Smooth muscle cell (in vitro differentiated cells): Measurements from ENCODE around the gene DDN. TPM values are rescaled to one million over a fixed set of nuclear protein-coding genes. Genes with fewer than 3 reads are reported as not detected.
A peak's percentile ranks its signal among the peaks of the same experiment; 100 is the strongest.

Experiments
- DNase-seq: peaks from one replicate; lab custom pipeline; 2025; ENCODE audit not compliant: unreplicated experiment; lab: John Stamatoyannopoulos, UW
- H2AFZ ChIP-seq: fragments of 200-600 bp; sonication (generic); 2 replicates; pipeline ENCODE4 v1.6.0; 2016; ENCODE audit warnings: antibody characterized with exemption, low read depth, mild to moderate bottlenecking
- H3F3A ChIP-seq: fragments of 200-600 bp; sonication (generic); 2 replicates; pipeline ENCODE4 v1.6.0; 2017; ENCODE audit warnings: antibody characterized with exemption, low read depth
- H3K27ac ChIP-seq: fragments of 200-600 bp; sonication (generic); 2 replicates; pipeline ENCODE4 v1.5.1; 2016; ENCODE audit warnings: low read depth, mild to moderate bottlenecking
- H3K27me3 ChIP-seq: fragments of 200-600 bp; sonication (generic); 2 replicates; pipeline ENCODE4 v1.6.1; 2016; ENCODE audit warnings: low read depth, mild to moderate bottlenecking
- H3K36me3 ChIP-seq: fragments of 200-600 bp; sonication (generic); 2 replicates; pipeline ENCODE4 v1.5.1; 2016; ENCODE audit warnings: low read depth
- H3K4me1 ChIP-seq: fragments of 200-600 bp; sonication (generic); 2 replicates; pipeline ENCODE4 v1.5.1; 2016; ENCODE audit warnings: low read depth
- H3K4me2 ChIP-seq: fragments of 200-600 bp; sonication (generic); 2 replicates; pipeline ENCODE4 v1.6.0; 2016; ENCODE audit warnings: mild to moderate bottlenecking
- H3K4me3 ChIP-seq: fragments of 200-600 bp; sonication (generic); 2 replicates; pipeline ENCODE4 v1.5.1; 2016; ENCODE audit warnings: mild to moderate bottlenecking
- H3K79me2 ChIP-seq: fragments of 200-600 bp; sonication (generic); 2 replicates; pipeline ENCODE4 v1.6.0; 2016; ENCODE audit warnings: low read depth, mild to moderate bottlenecking
- H3K9ac ChIP-seq: fragments of 200-600 bp; sonication (generic); 2 replicates; pipeline ENCODE4 v1.6.0; 2016; ENCODE audit warnings: low read depth
- H3K9me3 ChIP-seq: fragments of 200-600 bp; sonication (generic); replicated peaks from 2 replicates; pipeline ENCODE4 v1.5.1; 2016; ENCODE audit warnings: low read depth
- H4K20me1 ChIP-seq: fragments of 200-600 bp; sonication (generic); 2 replicates; pipeline ENCODE4 v1.6.0; 2016; ENCODE audit warnings: low read depth
- WGBS: methylation state at CpG from one replicate; pipeline ENCODE4 v1.1.7; 2016; ENCODE audit warnings: low lambda C conversion rate; 5-methylcytosine and 5-hydroxymethylcytosine counted together
- polyA plus RNA-seq: library from polyadenylated mRNA; unstranded; fragments of >200 nt; fragmentation: Nextera tagmentation; extraction: Ambion mirVana; gene quantifications from 2 replicates; pipeline ENCODE4 v1.2.1, GENCODE V29; 2016
- total RNA-seq: library from RNA; depleted of rRNA; stranded (reverse); fragments of >200 nt; gene quantifications from 2 replicates; pipeline ENCODE4 v1.2.3, GENCODE V29; 2014
- TF ChIP-seq, protein P1 (sequence below): fragments of 200-600 bp; sonication (generic); IDR thresholded peaks from 2 replicates; pipeline ENCODE4 v1.5.1; 2017; ENCODE audit warnings: borderline replicate concordance, mild to moderate bottlenecking, antibody characterized with exemption; ENCODE audit not compliant: insufficient read depth, poor library complexity, severe bottlenecking

Gene DDN
- total and polyA plus RNA-seq, 2 experiments from 2014 or later, result 0.03 to 0.13 TPM

DNA sequence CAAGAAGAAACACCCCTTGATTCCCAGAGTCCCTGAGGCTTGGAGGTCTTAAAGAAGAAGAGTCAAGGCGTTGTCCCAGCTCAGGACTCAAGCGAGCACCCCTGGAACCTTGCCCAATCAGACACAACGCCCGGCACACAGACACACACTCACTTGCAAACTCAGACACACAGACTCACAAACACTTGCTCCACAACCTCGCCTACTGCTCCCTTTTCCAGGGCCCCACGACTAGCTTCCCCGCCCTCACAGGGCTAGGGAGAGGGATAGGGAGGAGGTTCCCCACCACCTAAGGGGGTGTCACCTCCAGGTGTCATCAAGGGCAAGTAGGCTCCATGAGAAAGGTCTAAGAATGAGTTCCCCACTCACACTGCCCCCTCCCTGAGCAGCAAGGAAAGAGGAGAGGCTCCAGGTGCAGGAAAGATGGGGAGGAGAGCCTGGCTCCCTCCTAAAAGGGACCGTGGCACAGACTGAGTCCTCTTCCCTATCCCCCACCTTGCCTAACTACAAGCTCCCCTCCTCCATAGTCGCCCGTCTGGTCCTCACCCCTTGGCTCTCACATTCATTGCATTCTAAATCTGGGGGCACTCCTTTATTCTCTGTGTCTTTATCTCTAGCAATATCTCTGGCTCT lies 28.4 kb downstream of the DDN start:
- WGBS, result 18% methylated on average over 10 of the region's 10 CpGs
- Histone ChIP-seq H3K9ac (no peak overlapping the region), H4K20me1 (no peaks in the 10 kb centered on the region), H3K27me3 (peaks cover 70% of the 10 kb centered on the region), H3K79me2 (no peaks in the 10 kb centered on the region), H3K36me3 (no peaks in the 10 kb centered on the region), H3K9me3 (no peaks in the 10 kb centered on the region), H3K4me2 (peak overlapping the region; percentile 89), H2AFZ (peak overlapping the region; percentile 45), H3K27ac (no peak overlapping the region), H3K4me1 (peaks cover 22% of the 10 kb centered on the region), H3K4me3 (peak overlapping the region; percentile 49), H3F3A (peaks cover 6% of the 10 kb centered on the region)
- no peak for DNase-seq
- TF ChIP-seq, protein P1, sequence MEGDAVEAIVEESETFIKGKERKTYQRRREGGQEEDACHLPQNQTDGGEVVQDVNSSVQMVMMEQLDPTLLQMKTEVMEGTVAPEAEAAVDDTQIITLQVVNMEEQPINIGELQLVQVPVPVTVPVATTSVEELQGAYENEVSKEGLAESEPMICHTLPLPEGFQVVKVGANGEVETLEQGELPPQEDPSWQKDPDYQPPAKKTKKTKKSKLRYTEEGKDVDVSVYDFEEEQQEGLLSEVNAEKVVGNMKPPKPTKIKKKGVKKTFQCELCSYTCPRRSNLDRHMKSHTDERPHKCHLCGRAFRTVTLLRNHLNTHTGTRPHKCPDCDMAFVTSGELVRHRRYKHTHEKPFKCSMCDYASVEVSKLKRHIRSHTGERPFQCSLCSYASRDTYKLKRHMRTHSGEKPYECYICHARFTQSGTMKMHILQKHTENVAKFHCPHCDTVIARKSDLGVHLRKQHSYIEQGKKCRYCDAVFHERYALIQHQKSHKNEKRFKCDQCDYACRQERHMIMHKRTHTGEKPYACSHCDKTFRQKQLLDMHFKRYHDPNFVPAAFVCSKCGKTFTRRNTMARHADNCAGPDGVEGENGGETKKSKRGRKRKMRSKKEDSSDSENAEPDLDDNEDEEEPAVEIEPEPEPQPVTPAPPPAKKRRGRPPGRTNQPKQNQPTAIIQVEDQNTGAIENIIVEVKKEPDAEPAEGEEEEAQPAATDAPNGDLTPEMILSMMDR, result no peak

DNA sequence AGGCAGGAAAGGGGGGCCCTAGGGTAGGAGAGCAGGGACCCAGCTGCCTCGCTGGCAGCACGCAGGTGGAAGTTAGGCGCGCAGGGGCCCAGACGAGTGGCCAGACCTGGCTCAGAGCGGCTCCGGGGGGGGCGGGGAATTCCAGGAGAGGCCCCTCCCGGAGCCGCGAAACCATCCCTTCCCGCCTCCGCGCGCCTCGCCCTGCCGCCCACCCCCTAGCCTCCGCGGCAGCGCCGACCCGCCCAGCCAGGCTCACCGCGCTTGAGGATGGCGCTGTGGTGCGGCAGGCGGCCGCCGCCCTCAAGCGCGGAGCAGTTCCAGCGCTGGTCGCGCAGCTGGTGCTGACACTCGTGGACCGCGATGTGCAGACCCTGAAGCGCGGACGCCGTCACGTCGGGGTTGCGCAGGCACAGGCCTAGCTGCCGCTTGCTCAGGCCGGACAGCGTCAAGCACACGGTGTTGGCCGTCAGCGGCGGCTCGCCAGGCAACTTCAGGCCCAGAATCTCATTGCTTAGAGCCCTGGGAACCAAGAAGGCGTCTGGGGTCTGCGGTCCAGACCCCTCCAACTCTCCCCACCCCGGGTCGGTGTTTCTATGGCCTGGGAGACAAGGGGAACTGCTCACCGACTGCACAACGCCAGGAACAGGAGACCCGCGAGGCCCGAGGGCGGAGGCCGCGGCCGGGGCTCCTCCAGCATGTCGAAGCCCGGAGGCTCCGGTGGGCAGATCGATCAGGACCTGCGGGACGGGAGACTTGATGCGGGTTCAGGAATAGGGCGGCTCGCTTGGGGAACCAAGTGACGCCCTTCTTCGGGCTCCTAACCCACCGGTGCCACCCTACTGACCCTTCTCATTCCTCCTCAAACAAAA lies 29.1 kb downstream of the DDN start:
- Histone ChIP-seq H2AFZ (peak overlapping the region; percentile 45), H3K27me3 (peaks cover 67% of the 10 kb centered on the region), H4K20me1 (no peaks in the 10 kb centered on the region), H3K4me3 (peak overlapping the region; percentile 49), H3K27ac (no peak overlapping the region), H3K4me1 (peaks cover 22% of the 10 kb centered on the region), H3K36me3 (no peaks in the 10 kb centered on the region), H3K4me2 (peak overlapping the region; percentile 89), H3K9me3 (no peaks in the 10 kb centered on the region), H3K9ac (no peak overlapping the region), H3F3A (peaks cover 6% of the 10 kb centered on the region), H3K79me2 (no peaks in the 10 kb centered on the region)
- 7% methylated on average over 77 of the region's 77 CpGs for WGBS
- DNase-seq, result no peak
- TF ChIP-seq, protein P1, result no peak

DNA sequence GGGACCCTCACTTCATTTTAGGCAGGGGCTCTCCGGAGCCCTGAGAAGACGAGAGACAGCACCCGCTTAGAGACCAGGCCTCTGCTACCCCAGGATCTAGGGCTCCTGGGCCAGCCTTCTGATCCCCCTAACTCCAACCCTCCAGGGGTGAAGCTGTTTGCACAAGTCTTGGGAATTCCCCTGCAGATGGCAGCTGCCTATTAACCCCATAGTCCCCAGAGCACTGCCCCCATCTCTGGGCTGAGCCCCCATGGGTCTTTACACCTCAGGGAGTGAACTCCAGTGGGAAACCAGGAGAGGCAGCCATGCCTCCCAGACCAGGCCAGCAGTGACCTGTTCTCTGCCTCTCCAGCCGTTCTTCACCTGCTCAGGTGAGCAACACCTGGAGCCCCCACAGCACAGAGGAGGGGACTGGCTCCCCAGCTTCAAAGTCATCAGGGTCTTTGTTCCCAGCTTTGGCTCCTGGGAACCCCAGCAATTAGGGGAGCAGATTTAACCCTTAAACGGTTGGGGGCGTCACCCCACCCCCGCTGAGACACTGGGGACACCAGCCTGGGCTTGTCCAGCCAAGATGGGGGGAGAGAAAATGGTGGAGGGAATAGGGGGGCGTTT lies 29.9 kb downstream of the DDN start:
- H4K20me1 ChIP-seq, result no peaks in the 10 kb centered on the region
- H3K4me3 ChIP-seq, result no peak overlapping the region
- TF ChIP-seq, protein P1, result no peak
- H3K79me2 ChIP-seq, result no peaks in the 10 kb centered on the region
- no peak overlapping the region for H2AFZ ChIP-seq
- H3K27me3 ChIP-seq, result peaks cover 59% of the 10 kb centered on the region
- DNase-seq, result no peak
- no peaks in the 10 kb centered on the region for H3K9me3 ChIP-seq
- H3K4me1 ChIP-seq, result peaks cover 22% of the 10 kb centered on the region
- 58% methylated on average over 8 of the region's 8 CpGs for WGBS
- H3K9ac ChIP-seq, result no peak overlapping the region
- H3K4me2 ChIP-seq, result peak overlapping the region; percentile 89
- no peaks in the 10 kb centered on the region for H3K36me3 ChIP-seq
- H3F3A ChIP-seq, result peaks cover 6% of the 10 kb centered on the region
- H3K27ac ChIP-seq, result no peak overlapping the region
